ENCODE results near the gene TMEM178B.
"Not testable (repeated sequence)": the region's sequence is repeated elsewhere in the genome, so short reads cannot be mapped to it uniquely, and the experiment has no call there.

TMEM178B gene

GRCh38 chr7:141074162-141074991, 513 bp downstream of the TMEM178B start:
- peak in 1 of 5 donors; percentile 40 for DNase-seq

GRCh38 chr7:141074997-141075396, 1.1 kb downstream of the TMEM178B start:
- DNase-seq, result no peak

- DNase-seq, result no peak
Measured at GRCh38 chr7:141076377-141076776, 2.5 kb downstream of the TMEM178B start.

- no peak for DNase-seq
Measured at GRCh38 chr7:141079219-141079618, 5.4 kb downstream of the TMEM178B start.

- not testable (repeated sequence) for DNase-seq
Measured at GRCh38 chr7:141089490-141089889, 15.6 kb downstream of the TMEM178B start.

- DNase-seq, result no peak
Measured at GRCh38 chr7:141094336-141095070, 20.6 kb downstream of the TMEM178B start.

- no peak for DNase-seq
Measured at GRCh38 chr7:141097430-141097829, 23.6 kb downstream of the TMEM178B start.

- no peak for DNase-seq
Measured at GRCh38 chr7:141102436-141102835, 28.6 kb downstream of the TMEM178B start.

- no peak for DNase-seq
Measured at GRCh38 chr7:141103847-141104429, 30.1 kb downstream of the TMEM178B start.

GRCh38 chr7:141113131-141113530, 39.3 kb downstream of the TMEM178B start:
- no peak for DNase-seq

GRCh38 chr7:141114029-141114664, 40.3 kb downstream of the TMEM178B start:
- DNase-seq, result no peak

GRCh38 chr7:141115965-141116364, 42.1 kb downstream of the TMEM178B start:
- no peak for DNase-seq

GRCh38 chr7:141116661-141117060, 42.8 kb downstream of the TMEM178B start:
- not testable (repeated sequence) for DNase-seq

GRCh38 chr7:141118767-141119166, 44.9 kb downstream of the TMEM178B start:
- DNase-seq, result no peak

- no peak for DNase-seq
Measured at GRCh38 chr7:141119187-141119586, 45.3 kb downstream of the TMEM178B start.

- DNase-seq, result no peak
Measured at GRCh38 chr7:141122736-141123135, 48.9 kb downstream of the TMEM178B start.

GRCh38 chr7:141123522-141123921, 49.7 kb downstream of the TMEM178B start:
- no peak for DNase-seq

GRCh38 chr7:141126107-141126506, 52.2 kb downstream of the TMEM178B start:
- no peak for DNase-seq

GRCh38 chr7:141128506-141128905, 54.6 kb downstream of the TMEM178B start:
- DNase-seq, result no peak

- no peak for DNase-seq
Measured at GRCh38 chr7:141128931-141129330, 55.1 kb downstream of the TMEM178B start.

- no peak for DNase-seq
Measured at GRCh38 chr7:141132671-141133070, 58.8 kb downstream of the TMEM178B start.

- DNase-seq, result no peak
Measured at GRCh38 chr7:141133646-141134045, 59.8 kb downstream of the TMEM178B start.

- no peak for DNase-seq
Measured at GRCh38 chr7:141142058-141142457, 68.2 kb downstream of the TMEM178B start.

Data from T-helper 1 cell (primary cell).